ENCODE data around the gene NPTXR. TPM values are rescaled to one million over a fixed set of nuclear protein-coding genes. Genes with fewer than 3 reads are reported as not detected.
A peak's percentile ranks its signal among the peaks of the same experiment; 100 is the strongest.

NPTXR gene
- total and polyA plus RNA-seq, 10 donors, result 0.24 to 11.5 (median 4.7) TPM

DNA sequence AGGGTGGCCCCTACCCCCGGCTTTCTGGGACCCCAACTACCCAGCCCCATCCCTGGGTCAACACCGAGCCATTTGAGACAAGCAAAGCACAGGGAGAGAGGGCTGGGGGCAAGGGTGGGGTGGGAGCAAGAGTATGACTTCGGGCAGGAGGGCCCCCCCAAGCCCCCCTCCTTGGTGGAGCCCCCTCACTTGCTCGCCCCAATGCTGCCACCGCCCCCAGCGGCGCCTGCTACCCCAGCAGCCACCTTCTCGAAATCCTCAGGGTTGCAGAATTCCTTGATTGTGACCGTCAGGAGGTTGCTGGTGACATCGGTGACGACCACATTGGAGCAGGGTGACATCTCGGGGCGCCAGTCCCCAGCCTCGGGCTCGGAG is 22.2 kb upstream of the NPTXR start:
- Histone ChIP-seq H3K36me3 (peaks cover 0 to 67% (median 25%) of the 10 kb centered on the region in 6 donors), H3K4me1 (peaks cover 31 to 100% (median 79%) of the 10 kb centered on the region in 6 donors), H3K9me3 (no peaks in the 10 kb centered on the region), H3K27me3 (replicated peaks in 1 of 7) (no peaks in the 10 kb centered on the region), H3K4me3 (peak overlapping the region; percentile 7 to 65 (median 36)), H3K27ac (peak overlapping the region; percentile 29 to 84 (median 73))
- TF ChIP-seq CTCF (IDR thresholded peaks at IDR 0.05 in 8 of 11, conservative IDR thresholded peaks at IDR 0.05 in 3 of 11) (no peak), POLR2A (IDR thresholded peaks at IDR 0.05) (no peak), POLR2AphosphoS5 (IDR thresholded peaks at IDR 0.05) (no peak)
- 71 to 90% (median 79%) methylated on average over 7 to 15 of the region's 15 CpGs for WGBS, 5 donors
- DNase-seq, result no peak
- intact Hi-C loops (cut with DNase I; ENCODE audit: low total_unique reads), result no loop called here

GRCh38 chr22:38865201-38866023 is 21.6 kb upstream of the NPTXR start:
- Histone ChIP-seq H3K36me3 (peaks cover 0 to 67% (median 25%) of the 10 kb centered on the region in 6 donors), H3K4me3 (peak overlapping the region; percentile 7 to 65 (median 36)), H3K27ac (peak overlapping the region; percentile 29 to 84 (median 73)), H3K4me1 (peaks cover 25 to 95% (median 73%) of the 10 kb centered on the region in 6 donors), H3K9me3 (no peaks in the 10 kb centered on the region), H3K27me3 (replicated peaks in 1 of 7) (no peaks in the 10 kb centered on the region)
- TF ChIP-seq POLR2A (IDR thresholded peaks at IDR 0.05) (no peak), POLR2AphosphoS5 (IDR thresholded peaks at IDR 0.05) (peak; percentile 50 to 64 (median 61)), CTCF (IDR thresholded peaks at IDR 0.05 in 8 of 11, conservative IDR thresholded peaks at IDR 0.05 in 3 of 11) (no peak)
- intact Hi-C loops (cut with DNase I; ENCODE audit: low total_unique reads), result no loop called here
- DNase-seq, result peak; percentile 80
- 57 to 77% (median 70%) methylated on average over 15 to 20 of the region's 20 CpGs for WGBS, 5 donors

- H3K27ac ChIP-seq, result peak overlapping the region; percentile 22 to 84 (median 73)
These were observed 20.7 kb upstream of the NPTXR start for GRCh38 chr22:38864361-38865191.

More at GRCh38 chr22:38864361-38865191, 20.7 kb upstream of the NPTXR start:
- H3K4me1 ChIP-seq, result peaks cover 17 to 86% (median 65%) of the 10 kb centered on the region in 6 donors
- H3K36me3 ChIP-seq, result peaks cover 0 to 62% (median 25%) of the 10 kb centered on the region in 6 donors
- no peaks in the 10 kb centered on the region for H3K9me3 ChIP-seq
- TF ChIP-seq POLR2A (IDR thresholded peaks at IDR 0.05) (no peak), CTCF (IDR thresholded peaks at IDR 0.05 in 8 of 11, conservative IDR thresholded peaks at IDR 0.05 in 3 of 11) (no peak), POLR2AphosphoS5 (IDR thresholded peaks at IDR 0.05) (peak; percentile 56 to 76 (median 72))
- no peaks in the 10 kb centered on the region for H3K27me3 ChIP-seq (replicated peaks in 1 of 7)
- 59 to 73% (median 67%) methylated on average over 15 to 24 of the region's 24 CpGs for WGBS, 5 donors
- peak overlapping the region in 3 of 8 donors; percentile 42 to 65 (median 48) for H3K4me3 ChIP-seq
- intact Hi-C loops (cut with DNase I; ENCODE audit: low total_unique reads), result no loop called here
- peak; percentile 81 for DNase-seq

All from spleen (tissue), 11 donors.